GM19043 (cell line): Measurements from ENCODE around the gene AGBL1.
"Not testable (repeated sequence)": the region's sequence is repeated elsewhere in the genome, so short reads cannot be mapped to it uniquely, and the experiment has no call there.

ENCODE experiments used
- ATAC-seq: cut with Tn5 transposase; IDR thresholded peaks from one replicate; pipeline ENCODE4 v1.9.1; 2021; ENCODE audit warnings: low read depth; ENCODE audit not compliant: unreplicated experiment

The AGBL1 gene

GRCh38 chr15:86082619-86083380 is 3.1 kb downstream of the AGBL1 start:
- no peak for ATAC-seq

- no peak for ATAC-seq
Observed at GRCh38 chr15:86087808-86088207, 8.1 kb downstream of the AGBL1 start.

DNA sequence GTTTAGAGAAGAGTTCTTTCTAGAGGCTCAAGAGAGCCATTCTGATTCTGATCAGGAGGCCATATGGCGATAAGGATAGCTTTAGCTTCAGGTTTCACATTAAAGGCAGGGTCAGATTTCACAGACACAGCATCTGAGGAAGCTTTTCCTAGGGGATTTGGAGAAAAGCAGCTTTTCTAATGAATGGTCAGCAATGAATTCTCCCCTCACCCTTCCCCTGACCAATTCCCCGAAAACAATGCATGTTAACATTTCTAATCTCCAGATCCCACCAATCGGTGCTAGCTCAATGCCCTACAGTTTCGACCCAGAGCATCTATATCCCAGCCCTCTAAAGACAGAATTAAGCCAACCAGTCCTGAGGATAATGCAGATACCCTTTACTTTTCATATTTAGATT is 9.8 kb downstream of the AGBL1 start:
- ATAC-seq: no peak

DNA sequence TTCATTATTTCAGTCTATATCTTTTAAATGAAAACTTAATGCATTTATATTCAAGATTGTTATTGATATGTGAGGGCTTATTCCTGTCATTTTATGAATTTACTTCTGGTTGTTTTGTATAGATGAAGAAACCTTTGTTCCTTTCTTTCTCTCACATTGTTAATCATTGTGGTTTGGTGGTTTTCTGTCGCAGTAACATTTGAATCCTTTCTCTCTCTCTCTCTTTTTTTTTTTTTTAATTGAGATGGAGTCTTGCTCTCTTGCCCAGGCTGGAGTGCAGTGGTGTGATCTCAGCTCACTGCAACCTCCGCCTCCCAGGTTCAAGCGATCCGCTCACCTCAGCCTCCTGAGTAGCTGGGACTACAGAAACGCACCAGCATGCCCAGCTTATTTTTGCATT is 22.1 kb downstream of the AGBL1 start:
- no peak for ATAC-seq

DNA sequence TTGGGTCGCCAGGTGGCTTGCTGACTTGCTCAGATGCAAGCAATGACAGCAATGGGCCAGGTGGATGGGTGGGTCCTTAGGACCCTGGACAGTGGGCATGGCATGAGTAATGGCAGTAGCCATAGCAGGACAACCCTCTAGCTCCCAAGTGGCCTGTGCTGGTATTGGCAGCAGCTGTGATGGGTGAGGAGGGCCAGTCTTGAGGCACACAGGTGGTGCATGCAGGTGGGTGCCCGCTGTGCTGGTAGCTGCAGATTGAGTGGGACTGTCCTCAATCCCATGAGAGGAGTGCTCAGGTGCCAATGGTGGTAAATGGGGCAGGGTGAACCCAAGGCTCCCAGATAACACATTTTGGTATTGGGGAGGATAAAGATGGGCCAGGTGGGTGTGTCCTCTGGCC is 24.2 kb downstream of the AGBL1 start:
- ATAC-seq: no peak

DNA sequence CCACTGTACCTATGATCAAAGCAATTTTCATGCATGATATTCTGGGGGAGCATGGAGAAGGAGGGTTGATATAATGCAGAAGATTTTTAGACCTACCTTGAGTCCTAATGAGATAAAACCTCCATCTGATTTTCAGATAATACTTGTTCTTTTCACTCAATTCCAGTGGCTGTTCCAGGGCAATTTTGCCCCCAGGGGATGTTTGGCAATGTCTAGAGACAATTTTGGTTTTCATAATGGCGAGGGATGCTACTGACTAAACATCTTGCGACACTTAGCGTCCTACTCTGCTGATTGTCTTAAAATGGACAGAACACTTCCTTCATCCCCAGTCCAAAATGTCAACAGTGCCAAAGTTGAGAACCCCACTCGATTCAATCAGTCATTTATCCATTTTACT is 26.6 kb downstream of the AGBL1 start:
- ATAC-seq: no peak

DNA sequence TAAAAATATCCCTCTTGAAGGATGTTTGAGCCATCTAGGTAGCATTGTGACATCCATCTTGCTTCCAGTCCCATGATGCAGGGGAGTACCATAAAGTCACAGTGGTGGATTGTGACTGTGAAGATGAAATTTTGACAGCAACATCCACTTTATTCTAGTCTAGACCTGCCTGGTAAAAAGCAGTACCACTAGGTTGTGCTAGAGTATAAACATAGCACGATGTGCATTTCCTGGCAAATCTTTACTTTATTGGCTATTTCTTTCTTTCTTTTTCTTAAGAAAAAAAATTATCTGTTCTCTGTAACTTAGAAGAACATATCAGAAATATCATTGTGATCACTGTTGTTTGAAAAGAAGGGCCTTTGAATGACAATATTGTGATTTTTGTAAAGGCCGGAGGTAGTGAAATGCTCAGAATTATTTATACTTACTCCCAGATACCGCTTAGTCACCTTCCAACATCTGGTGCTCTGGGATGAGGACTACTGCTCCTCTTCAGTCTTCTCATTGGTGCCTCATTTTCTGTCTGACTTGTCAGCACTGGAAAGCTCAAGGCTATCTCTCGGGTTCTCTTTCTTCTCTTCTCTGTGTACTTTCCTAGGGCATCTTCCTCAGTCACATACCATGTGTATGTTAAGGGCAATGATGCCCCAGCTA is 35.6 kb downstream of the AGBL1 start:
- ATAC-seq: no peak

- ATAC-seq: no peak
Observed at GRCh38 chr15:86121568-86122225, 42.0 kb downstream of the AGBL1 start.

GRCh38 chr15:86122691-86123391 is 43.2 kb downstream of the AGBL1 start:
- not testable (repeated sequence) for ATAC-seq

GRCh38 chr15:86125775-86126174 is 46.1 kb downstream of the AGBL1 start:
- ATAC-seq: no peak

DNA sequence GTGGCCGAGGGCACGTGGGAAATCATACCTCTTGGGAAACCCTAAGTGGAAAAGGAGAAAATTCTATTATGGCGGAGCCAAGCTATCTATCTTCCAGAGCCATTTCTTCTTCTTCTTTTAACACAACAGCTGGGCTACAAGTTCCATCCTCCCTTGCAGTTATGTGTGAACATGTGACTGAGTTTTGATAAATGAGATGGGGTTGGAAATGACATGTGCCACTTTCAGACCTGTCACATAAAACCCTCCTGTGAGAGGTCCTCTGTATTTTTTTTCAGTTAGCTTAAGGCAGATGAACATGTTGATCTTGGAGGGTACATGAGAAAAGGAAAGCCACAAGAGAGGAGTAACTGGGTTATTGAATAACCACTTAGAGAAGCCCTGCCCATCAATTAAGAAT is 47.9 kb downstream of the AGBL1 start:
- no peak for ATAC-seq

- no peak for ATAC-seq
Observed at GRCh38 chr15:86135041-86135440, 55.4 kb downstream of the AGBL1 start.

DNA sequence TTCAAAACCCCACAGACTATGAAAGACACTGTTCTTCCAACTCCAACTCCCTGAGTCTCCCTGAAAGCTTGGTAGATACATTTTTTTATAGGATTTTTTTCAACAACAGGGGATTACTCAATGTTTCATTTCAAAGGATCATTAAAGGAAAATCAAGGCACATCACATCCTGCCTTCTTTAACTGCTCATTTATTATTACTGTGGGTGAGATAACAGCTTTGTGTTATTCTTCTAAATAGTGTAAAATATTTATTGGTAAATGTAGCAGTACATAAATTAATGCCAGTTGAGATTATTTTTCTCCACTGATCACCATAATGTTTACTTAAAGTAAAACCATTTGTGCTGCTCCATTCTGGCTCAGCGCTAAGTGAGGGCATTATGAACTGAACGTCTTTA is 57.2 kb downstream of the AGBL1 start:
- no peak for ATAC-seq

DNA sequence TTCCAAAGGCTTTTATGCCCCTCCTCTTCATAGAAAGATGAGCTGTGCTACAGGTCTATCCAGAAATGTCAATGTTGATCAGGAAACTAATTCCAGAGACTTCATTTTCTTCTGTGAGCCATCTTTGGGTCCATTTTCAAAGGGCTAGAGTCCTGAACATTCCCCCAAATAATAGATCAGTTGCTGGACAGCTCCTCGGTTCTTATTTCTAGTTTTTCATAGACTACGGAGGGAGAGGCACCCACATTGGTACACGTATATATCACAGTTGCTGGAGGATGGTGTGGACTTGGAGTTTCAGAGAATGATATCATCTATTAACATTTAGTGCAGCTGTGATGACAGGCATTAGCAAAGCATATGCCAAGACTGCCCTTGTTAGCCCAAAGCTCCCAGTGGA is 59.1 kb downstream of the AGBL1 start:
- ATAC-seq: no peak

- no peak for ATAC-seq
Observed at GRCh38 chr15:86139828-86140227, 60.2 kb downstream of the AGBL1 start.

GRCh38 chr15:86154705-86155104 is 75.0 kb downstream of the AGBL1 start:
- no peak for ATAC-seq

- ATAC-seq: no peak
Observed at GRCh38 chr15:86155551-86155950, 75.9 kb downstream of the AGBL1 start.

DNA sequence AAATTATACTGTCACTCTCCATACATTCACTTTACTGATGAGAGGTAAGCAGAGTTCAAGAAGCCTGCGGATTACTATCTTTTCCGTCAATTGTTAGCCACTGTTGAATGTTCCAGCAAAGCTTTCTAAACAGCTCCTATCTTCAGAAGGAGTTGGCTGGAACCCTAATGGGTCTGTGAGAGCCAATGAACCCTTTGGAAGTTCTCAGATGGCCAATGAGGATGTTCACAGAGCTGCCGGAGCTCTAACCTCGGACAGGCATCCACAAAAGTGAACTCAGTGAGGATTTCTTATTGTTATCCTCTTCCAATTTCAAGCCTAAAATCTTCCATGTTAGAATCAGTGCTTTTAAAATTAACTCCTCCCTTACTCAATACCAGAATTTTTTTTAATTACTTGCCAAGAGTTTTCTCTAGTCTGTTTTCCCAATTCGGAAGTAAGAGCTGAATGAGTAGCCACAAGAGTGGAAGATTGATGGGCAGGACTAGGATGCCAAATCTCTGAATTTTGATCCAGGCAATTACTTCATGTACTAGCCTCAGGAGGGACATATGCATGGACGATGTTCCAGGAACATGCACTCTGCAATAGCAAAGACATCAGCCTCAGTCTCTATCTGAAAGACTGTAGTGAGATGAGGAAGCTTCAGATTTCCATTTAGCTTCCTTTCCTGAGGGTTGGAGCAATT is 78.1 kb downstream of the AGBL1 start:
- ATAC-seq: no peak

DNA sequence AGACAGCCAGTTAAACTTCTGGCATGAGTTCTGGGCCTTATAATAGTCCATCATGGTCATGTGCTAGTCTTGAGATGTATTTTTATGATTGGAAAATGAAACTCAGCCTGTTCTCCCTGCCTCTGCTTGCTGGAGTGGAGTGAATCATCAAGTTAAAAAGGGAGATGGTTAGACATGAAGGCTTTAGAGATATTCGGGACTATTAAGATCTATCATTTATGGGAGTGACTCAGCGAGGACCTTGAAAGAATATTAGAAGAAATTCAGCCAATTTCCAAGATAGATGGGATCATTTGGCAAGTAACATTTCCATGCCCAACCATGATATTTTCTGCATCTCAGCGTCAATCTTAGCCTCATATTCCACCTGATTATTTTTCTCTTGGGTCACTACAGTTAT is 79.8 kb downstream of the AGBL1 start:
- ATAC-seq: no peak

DNA sequence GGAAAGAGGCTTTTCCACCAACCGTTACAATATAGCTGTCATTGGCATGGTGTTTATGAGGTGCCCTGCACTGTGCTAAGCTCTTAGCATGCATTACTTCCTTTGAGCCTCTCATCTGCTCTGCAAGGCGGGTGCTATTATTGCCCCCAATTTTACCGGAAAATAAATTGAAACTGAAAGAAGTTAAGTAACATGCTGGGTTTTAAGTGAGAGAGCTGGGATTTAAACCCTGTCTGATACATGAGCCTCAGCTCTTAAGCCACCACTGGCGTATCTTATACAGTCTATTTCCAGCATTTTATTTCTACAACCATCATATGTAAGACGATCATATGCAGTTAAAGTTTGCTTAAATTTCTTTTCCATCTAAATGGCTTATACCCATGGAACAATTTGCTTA is 81.6 kb downstream of the AGBL1 start:
- ATAC-seq: no peak

DNA sequence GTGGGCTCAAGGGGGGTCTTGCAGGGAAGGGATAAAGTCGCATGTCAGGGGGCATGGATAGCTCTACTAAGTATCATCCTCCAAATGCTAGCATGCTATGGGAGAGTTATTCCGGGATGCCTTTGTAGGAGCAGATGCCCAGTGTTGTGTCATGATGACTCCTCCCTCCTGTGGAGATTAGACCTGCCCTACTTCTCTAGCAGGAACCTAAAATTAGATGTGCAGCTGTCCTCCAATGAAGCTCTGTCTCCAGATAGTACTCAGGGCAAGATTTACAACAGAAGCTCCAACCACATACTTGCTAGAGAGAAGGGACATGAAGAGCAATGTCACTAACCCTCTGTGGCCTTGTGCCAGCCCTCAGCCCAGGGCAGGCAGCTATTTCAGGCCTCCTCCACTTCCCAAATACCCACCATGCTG is 82.5 kb downstream of the AGBL1 start:
- ATAC-seq: no peak
